Panc1 (cell line): ENCODE data around the gene GNAS-AS1. TPM values are rescaled to one million over a fixed set of nuclear protein-coding genes. Genes with fewer than 3 reads are reported as not detected.
A peak's percentile ranks its signal among the peaks of the same experiment; 100 is the strongest.

ENCODE experiments used
- ATAC-seq: fragments of 200-7000 bp; cut with Tn5 transposase; 2 replicates; pipeline ENCODE4 v1.9.1; 2020; ENCODE audit warnings: mild to moderate bottlenecking, moderate library complexity
- BruUV-seq: library from RNA; stranded (reverse); fragments of 400-500 nt; replicated peaks from 2 replicates; lab custom pipeline; 2021; lab: Mats Ljungman, UMichigan
- CTCF ChIA-PET: fragments of 300-600 bp; sonication (Branson Sonifier 250); formaldehyde crosslinking; loops from one replicate; lab custom pipeline; 2022; ENCODE audit warnings: antibody characterized with exemption; lab: Charles Lee
- POLR2A ChIA-PET: fragments of 300-600 bp; sonication (Branson Sonifier 250); formaldehyde crosslinking; loops from one replicate; lab custom pipeline; 2022; ENCODE audit warnings: antibody characterized with exemption; lab: Charles Lee
- DNase-seq: peaks from one replicate; pipeline ENCODE4 v3.0.0-alpha.2; 2010; ENCODE audit warnings: low read depth, low spot score
- H3K27ac ChIP-seq: 2 replicates; pipeline ENCODE4 v1.5.1; 2011; ENCODE audit warnings: mild to moderate bottlenecking, low read length, inconsistent platforms
- H3K27me3 ChIP-seq: fragments of 200-500 bp; sonication (Bioruptor generic); 2 replicates; pipeline ENCODE4 v1.6.0; 2014; ENCODE audit warnings: low read length, inconsistent platforms; ENCODE audit not compliant: control insufficient read depth, insufficient read depth
- H3K36me3 ChIP-seq: fragments of 200-500 bp; sonication (Bioruptor generic); 2 replicates; pipeline ENCODE4 v1.5.1; 2014; ENCODE audit warnings: inconsistent platforms, mild to moderate bottlenecking, low read length, moderate library complexity; ENCODE audit not compliant: control insufficient read depth, insufficient read depth
- H3K4me1 ChIP-seq: 2 replicates; pipeline ENCODE4 v1.5.1; 2011; ENCODE audit warnings: inconsistent platforms, mild to moderate bottlenecking, low read length, moderate library complexity; ENCODE audit not compliant: control insufficient read depth, insufficient read depth
- H3K4me3 ChIP-seq, 2 experiments: 2 replicates each; pipeline ENCODE4 v1.5.1; 2011 to 2012; ENCODE audit warnings: low read depth in 2 of 2, low read length in 2 of 2, mild to moderate bottlenecking in 2 of 2, inconsistent platforms in 1 of 2, moderate library complexity in 1 of 2
- H3K9me3 ChIP-seq: fragments of 200-500 bp; sonication (Bioruptor generic); 2 replicates; pipeline ENCODE4 v1.5.1; 2014; ENCODE audit warnings: low read depth, mild to moderate bottlenecking, inconsistent platforms, low read length, moderate library complexity; ENCODE audit not compliant: control insufficient read depth, insufficient read depth
- POLR2AphosphoS5 ChIP-seq: IDR thresholded peaks from 2 replicates; pipeline ENCODE4 v1.6.1; 2012; ENCODE audit warnings: mild to moderate bottlenecking, low read depth, low read length, moderate library complexity
- SIN3A ChIP-seq: IDR thresholded peaks from 2 replicates; pipeline ENCODE4 v1.6.1; 2012; ENCODE audit warnings: low read depth, mild to moderate bottlenecking, low read length, moderate library complexity, borderline replicate concordance; ENCODE audit not compliant: insufficient read depth
- TCF7L2 ChIP-seq: IDR thresholded peaks from 2 replicates; pipeline ENCODE4 v1.6.1; 2011; ENCODE audit warnings: mild to moderate bottlenecking, low read depth, low read length, inconsistent platforms
- in situ Hi-C: cut with HindIII; loops from 2 replicates; pipeline ENCODE4 v1.10.0; 2016; ENCODE audit warnings: low sequenced_read_pairs, low pct_unique_long_range_greater_than_20kb
- intact Hi-C: fragments of 100-400 bp; cut with micrococcal nuclease; formaldehyde crosslinking; loops from one replicate; pipeline ENCODE4 v1.10.0; 2022; ENCODE audit not compliant: unreplicated experiment
- total RNA-seq: library from RNA; stranded (reverse); gene quantifications from one replicate; pipeline ENCODE4 v1.2.1, GENCODE V29; 2021; ENCODE audit not compliant: unreplicated experiment
- TF ChIP-seq, protein P1 (sequence below): fragments of 450-650 bp; IDR thresholded peaks from 2 replicates; pipeline ENCODE4 v1.5.1; 2017; ENCODE audit warnings: mild to moderate bottlenecking
- TF ChIP-seq, protein P2 (sequence below), 2 experiments: IDR thresholded peaks; 2 replicates each; pipeline ENCODE4 v1.6.1; 2011 to 2012; ENCODE audit warnings: low read depth in 2 of 2, control low read depth in 1 of 2, low read length in 1 of 2, mild to moderate bottlenecking in 1 of 2, moderate library complexity in 1 of 2; ENCODE audit not compliant: insufficient read depth in 1 of 2

Gene GNAS-AS1
- total RNA-seq, 1 experiment from 2014 or later = not detected

DNA sequence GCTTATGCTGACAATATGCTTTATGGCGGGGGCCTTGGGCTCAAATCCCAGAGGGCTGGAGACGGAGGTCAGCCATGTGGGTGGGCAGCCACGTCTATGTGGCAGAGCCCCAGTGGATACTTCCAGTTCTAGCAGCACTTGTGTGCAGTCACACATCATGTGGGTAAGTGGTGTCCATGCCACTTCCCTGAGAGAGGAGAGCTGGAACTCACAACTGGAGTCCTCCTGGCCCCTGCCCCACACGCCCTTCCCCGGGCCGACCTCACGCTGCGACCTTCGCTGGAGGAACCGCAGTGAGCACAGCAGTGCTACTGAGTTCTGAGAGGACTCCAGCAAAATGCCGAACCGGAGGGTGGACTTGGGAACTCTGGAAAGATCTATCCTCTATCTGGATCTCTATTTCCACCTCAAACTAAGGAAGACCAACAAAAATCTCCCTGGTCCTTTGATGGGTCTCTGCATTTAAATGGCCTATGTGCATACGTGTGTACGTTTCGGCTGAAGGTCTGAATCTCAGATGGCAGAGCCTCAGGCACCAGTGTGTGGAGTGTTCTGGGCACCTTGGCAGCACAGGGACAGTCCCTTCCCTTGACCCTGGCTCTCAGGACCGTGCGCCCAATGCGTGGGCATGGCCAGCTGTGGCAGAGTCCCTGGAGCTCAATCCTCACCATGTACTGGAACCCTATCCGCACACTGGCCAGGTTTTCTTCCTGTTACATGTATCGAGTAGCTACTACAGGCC is 55.4 kb downstream of the GNAS-AS1 start:
- Histone ChIP-seq H3K4me3 (no peak overlapping the region), H3K4me1 (no peaks in the 10 kb centered on the region), H3K36me3 (no peaks in the 10 kb centered on the region), H3K27me3 (peaks cover 6% of the 10 kb centered on the region), H3K27ac (no peak overlapping the region), H3K9me3 (no peaks in the 10 kb centered on the region)
- CTCF ChIA-PET = no interaction called here
- DNase-seq = no peak
- TF ChIP-seq, protein P1, sequence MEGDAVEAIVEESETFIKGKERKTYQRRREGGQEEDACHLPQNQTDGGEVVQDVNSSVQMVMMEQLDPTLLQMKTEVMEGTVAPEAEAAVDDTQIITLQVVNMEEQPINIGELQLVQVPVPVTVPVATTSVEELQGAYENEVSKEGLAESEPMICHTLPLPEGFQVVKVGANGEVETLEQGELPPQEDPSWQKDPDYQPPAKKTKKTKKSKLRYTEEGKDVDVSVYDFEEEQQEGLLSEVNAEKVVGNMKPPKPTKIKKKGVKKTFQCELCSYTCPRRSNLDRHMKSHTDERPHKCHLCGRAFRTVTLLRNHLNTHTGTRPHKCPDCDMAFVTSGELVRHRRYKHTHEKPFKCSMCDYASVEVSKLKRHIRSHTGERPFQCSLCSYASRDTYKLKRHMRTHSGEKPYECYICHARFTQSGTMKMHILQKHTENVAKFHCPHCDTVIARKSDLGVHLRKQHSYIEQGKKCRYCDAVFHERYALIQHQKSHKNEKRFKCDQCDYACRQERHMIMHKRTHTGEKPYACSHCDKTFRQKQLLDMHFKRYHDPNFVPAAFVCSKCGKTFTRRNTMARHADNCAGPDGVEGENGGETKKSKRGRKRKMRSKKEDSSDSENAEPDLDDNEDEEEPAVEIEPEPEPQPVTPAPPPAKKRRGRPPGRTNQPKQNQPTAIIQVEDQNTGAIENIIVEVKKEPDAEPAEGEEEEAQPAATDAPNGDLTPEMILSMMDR = no peak
- no peak for TF ChIP-seq TCF7L2
- BruUV-seq = no TSS peak
- intact Hi-C loops = no loop called here
- 0 out of 2 replicates have a peak, but pooled peaks have one; percentile 8 for ATAC-seq
- in situ Hi-C loops = no loop called here
- POLR2A ChIA-PET = no interaction called here

DNA sequence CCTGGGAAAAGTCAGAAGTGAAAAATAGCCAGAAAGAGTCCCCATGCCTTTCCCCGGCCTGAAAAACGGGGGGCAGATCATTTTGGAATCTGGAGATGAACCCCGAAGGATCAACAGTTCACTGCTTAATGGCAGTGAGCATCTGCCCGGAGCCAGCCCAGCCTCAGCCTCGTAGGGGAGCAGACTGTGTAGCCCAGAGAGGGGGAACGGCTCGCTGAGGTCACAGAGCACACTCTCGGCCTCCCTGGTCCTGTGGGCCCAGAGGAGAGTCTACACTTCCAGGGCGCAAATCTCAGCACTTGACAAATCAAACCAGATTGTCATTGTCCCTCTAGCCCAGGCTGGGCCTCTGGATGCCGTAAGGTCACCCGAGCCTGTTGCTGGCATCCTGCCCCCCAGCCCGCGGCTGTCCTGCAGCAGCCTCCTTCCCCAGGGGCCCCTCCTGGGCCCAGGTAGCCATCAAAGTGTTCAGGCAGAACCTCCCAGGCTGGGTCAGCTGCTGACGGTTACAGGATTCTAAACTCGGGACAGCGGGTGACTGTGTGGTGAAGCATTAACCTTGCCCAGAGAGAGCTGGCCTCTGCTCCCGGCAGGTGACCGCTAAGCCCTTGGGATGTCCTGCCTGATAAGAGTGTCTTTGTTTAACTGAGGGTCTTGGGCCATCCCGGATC is 56.1 kb downstream of the GNAS-AS1 start:
- no TSS peak for BruUV-seq
- in situ Hi-C loops = no loop called here
- peaks cover 6% of the 10 kb centered on the region for H3K27me3 ChIP-seq
- no peak for DNase-seq
- no peaks in the 10 kb centered on the region for H3K36me3 ChIP-seq
- ChIA-PET POLR2A (no interaction called here), CTCF (no interaction called here)
- intact Hi-C loops = no loop called here
- no peaks in the 10 kb centered on the region for H3K9me3 ChIP-seq
- no peak for TF ChIP-seq SIN3A
- TF ChIP-seq, protein P2, sequence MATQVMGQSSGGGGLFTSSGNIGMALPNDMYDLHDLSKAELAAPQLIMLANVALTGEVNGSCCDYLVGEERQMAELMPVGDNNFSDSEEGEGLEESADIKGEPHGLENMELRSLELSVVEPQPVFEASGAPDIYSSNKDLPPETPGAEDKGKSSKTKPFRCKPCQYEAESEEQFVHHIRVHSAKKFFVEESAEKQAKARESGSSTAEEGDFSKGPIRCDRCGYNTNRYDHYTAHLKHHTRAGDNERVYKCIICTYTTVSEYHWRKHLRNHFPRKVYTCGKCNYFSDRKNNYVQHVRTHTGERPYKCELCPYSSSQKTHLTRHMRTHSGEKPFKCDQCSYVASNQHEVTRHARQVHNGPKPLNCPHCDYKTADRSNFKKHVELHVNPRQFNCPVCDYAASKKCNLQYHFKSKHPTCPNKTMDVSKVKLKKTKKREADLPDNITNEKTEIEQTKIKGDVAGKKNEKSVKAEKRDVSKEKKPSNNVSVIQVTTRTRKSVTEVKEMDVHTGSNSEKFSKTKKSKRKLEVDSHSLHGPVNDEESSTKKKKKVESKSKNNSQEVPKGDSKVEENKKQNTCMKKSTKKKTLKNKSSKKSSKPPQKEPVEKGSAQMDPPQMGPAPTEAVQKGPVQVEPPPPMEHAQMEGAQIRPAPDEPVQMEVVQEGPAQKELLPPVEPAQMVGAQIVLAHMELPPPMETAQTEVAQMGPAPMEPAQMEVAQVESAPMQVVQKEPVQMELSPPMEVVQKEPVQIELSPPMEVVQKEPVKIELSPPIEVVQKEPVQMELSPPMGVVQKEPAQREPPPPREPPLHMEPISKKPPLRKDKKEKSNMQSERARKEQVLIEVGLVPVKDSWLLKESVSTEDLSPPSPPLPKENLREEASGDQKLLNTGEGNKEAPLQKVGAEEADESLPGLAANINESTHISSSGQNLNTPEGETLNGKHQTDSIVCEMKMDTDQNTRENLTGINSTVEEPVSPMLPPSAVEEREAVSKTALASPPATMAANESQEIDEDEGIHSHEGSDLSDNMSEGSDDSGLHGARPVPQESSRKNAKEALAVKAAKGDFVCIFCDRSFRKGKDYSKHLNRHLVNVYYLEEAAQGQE (IDR thresholded peaks at IDR 0.05; ENCODE audit: insufficient read depth in 1 of 2, low read depth in 2 of 2, low read length in 1 of 2) = no peak
- no peak for TF ChIP-seq TCF7L2
- no peak for TF ChIP-seq POLR2AphosphoS5
- TF ChIP-seq, protein P1 = no peak
- H3K4me1 ChIP-seq = no peaks in the 10 kb centered on the region
- no peak overlapping the region for H3K4me3 ChIP-seq
- ATAC-seq = no peak
- no peak overlapping the region for H3K27ac ChIP-seq
